ENCODE results near the gene LARP6. TPM values are rescaled to one million over a fixed set of nuclear protein-coding genes. Genes with fewer than 3 reads are reported as not detected.

LARP6 gene
- total and polyA plus RNA-seq, 2 of the 4 experiments (the other 2 are of a cell fraction): 36.4 to 135 TPM

DNA sequence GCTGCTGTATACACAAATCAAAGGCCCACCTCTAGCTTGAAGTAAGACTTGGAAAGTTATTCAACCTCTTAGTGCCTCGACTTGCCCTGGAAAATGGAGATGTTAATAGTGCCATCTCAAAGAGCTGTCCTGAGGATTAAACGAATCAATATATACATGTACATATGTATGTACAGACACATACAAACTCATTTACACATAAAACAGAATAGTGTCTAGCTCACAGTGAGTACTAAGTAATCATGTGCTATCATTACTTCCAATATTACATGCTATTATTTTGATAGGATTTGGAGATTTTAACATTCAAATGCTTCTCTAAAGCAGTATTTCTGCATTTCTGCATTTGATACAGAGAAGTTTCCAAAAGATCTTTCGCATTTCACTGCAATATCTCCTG, 20.5 kb downstream of the LARP6 start:
- in situ Hi-C loops (cut with MboI; ENCODE audit: low sequenced_read_pairs) (no loop called here), dilution Hi-C loops (cut with HindIII; ENCODE audit: low sequenced_read_pairs, unreplicated experiment) (no loop called here), intact Hi-C loops (cut with micrococcal nuclease) (no loop called here)
- Histone ChIP-seq H3K36me3 (ENCODE audit: control insufficient read depth, insufficient read depth, low read length) (peaks cover 47% of the 10 kb centered on the region), H3K4me3 (ENCODE audit: insufficient read depth, low read depth, low read length) (no peak overlapping the region), H2BK5ac (ENCODE audit: low read depth, low read length, poor library complexity, severe bottlenecking) (peak overlapping the region; percentile 41), H3K18ac (ENCODE audit: low read depth, low read length) (peak overlapping the region; percentile 22; the same call in 1 of the 2 replicates), H2BK120ac (ENCODE audit: low read depth, low read length) (peak overlapping the region; percentile 72), H3K27ac (ENCODE audit: insufficient read depth, low read length) (peak overlapping the region; percentile 49; the same call in 1 of the 2 replicates), H3K79me1 (ENCODE audit: low read depth in 1 of 2, low read length in 2 of 2) (peaks cover 57 to 88% of the 10 kb centered on the region in 2 experiments), H3K27me3 (ENCODE audit: control insufficient read depth, insufficient read depth, low read length) (no peaks in the 10 kb centered on the region), H3K9ac (ENCODE audit: low read depth, low read length) (no peak overlapping the region), H3K56ac (ENCODE audit: extremely low read depth, insufficient read depth, low read length) (0 out of 2 replicates have a peak overlapping the region, but pooled peaks have one; percentile 16), H3K23ac (ENCODE audit: low read depth, low read length) (peak overlapping the region; percentile 46), H4K91ac (ENCODE audit: insufficient read depth, low read depth, low read length) (peak overlapping the region; percentile 39; the same call in 1 of the 2 replicates), H2AK5ac (ENCODE audit: low read depth, low read length) (peak overlapping the region; percentile 59; the same call in 1 of the 2 replicates), H2AFZ (replicated peaks; ENCODE audit: low read length, poor library complexity) (no peak overlapping the region), H3K4me2 (ENCODE audit: low read depth, low read length) (peak overlapping the region; percentile 47; the same call in 1 of the 2 replicates), H2BK20ac (ENCODE audit: low read depth, low read length) (peak overlapping the region; percentile 64; the same call in 1 of the 2 replicates), H2AK9ac (replicated peaks; ENCODE audit: low read depth, low read length, poor library complexity) (no peak overlapping the region), H4K5ac (ENCODE audit: low read depth, low read length) (no peak overlapping the region), H3K9me3 (ENCODE audit: control insufficient read depth, insufficient read depth, low read length) (no peaks in the 10 kb centered on the region), H3K4ac (ENCODE audit: low read depth, low read length) (peak overlapping the region; percentile 43; the same call in 1 of the 2 replicates), H3K9me1 (ENCODE audit: insufficient read depth, low read length) (peaks cover 32% of the 10 kb centered on the region), H4K8ac (ENCODE audit: low read depth in 2 of 2, low read length in 2 of 2) (peak overlapping the region in 1 of 2 experiments; percentile 65; a peak in 3 of 4 replicates), H3K14ac (replicated peaks; ENCODE audit: low read depth, low read length) (peak overlapping the region; percentile 65; the same call in 1 of the 2 replicates), H4K20me1 (ENCODE audit: insufficient read depth, low read length) (peaks cover 14% of the 10 kb centered on the region; the same call in 1 of the 2 replicates), H3K4me1 (ENCODE audit: control insufficient read depth, insufficient read depth, low read length) (peaks cover 11% of the 10 kb centered on the region), H2BK15ac (ENCODE audit: low read depth, low read length) (peak overlapping the region; percentile 58; the same call in 2 of the 3 replicates)
- ATAC-seq (ENCODE audit: low read depth) (no peak), DNase-seq (no peak)
- ChIA-PET POLR2A (ENCODE audit: unreplicated experiment) (no interaction called here), CTCF (interaction anchor here (0.6 to 2.0 kb wide), 2 partner anchors 41 to 93 kb away, joined by 6 to 7 read pairs; no protein-coding TSS in a partner anchor)
- WGBS, 2 experiments (ENCODE audit: extremely low coverage in 2 of 2, insufficient read length in 1 of 2): no CpG with 5 or more reads among the region's 3 CpGs
- BruUV-seq (replicated peaks): no TSS peak
- TF ChIP-seq ELK1 (IDR thresholded peaks at IDR 0.05; ENCODE audit: borderline replicate concordance, low read depth, low read length): no peak
- TF ChIP-seq MAZ (IDR thresholded peaks at IDR 0.05; ENCODE audit: borderline replicate concordance, low read depth, low read length): no peak
- TF ChIP-seq RFX5 (IDR thresholded peaks at IDR 0.05; ENCODE audit: low read depth, low read length): no peak
- no peak for TF ChIP-seq MXI1 (IDR thresholded peaks at IDR 0.05; ENCODE audit: borderline replicate concordance, low read depth, low read length)
- TF ChIP-seq RCOR1 (IDR thresholded peaks at IDR 0.05; ENCODE audit: insufficient replicate concordance, low read length): no peak
- TF ChIP-seq, protein P1, sequence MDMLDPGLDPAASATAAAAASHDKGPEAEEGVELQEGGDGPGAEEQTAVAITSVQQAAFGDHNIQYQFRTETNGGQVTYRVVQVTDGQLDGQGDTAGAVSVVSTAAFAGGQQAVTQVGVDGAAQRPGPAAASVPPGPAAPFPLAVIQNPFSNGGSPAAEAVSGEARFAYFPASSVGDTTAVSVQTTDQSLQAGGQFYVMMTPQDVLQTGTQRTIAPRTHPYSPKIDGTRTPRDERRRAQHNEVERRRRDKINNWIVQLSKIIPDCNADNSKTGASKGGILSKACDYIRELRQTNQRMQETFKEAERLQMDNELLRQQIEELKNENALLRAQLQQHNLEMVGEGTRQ (IDR thresholded peaks at IDR 0.05; ENCODE audit: low read depth, low read length): no peak
- TF ChIP-seq RAD21 (IDR thresholded peaks at IDR 0.05; ENCODE audit: low read length): no peak

All from IMR-90 (cell line).